Cerebellar nuclear complex (tissue), 1 donor: ENCODE results near the gene TDP2.
"Not testable (repeated sequence)": the region's sequence is repeated elsewhere in the genome, so short reads cannot be mapped to it uniquely, and the experiment has no call there.

Experiments used
- DNase-seq, 2 experiments: peaks; one replicate each; lab custom pipeline; 2025; lab: John Stamatoyannopoulos, UW

TDP2 gene

GRCh38 chr6:24680582-24680981, 13.9 kb upstream of the TDP2 start:
- DNase-seq: no peak

DNA sequence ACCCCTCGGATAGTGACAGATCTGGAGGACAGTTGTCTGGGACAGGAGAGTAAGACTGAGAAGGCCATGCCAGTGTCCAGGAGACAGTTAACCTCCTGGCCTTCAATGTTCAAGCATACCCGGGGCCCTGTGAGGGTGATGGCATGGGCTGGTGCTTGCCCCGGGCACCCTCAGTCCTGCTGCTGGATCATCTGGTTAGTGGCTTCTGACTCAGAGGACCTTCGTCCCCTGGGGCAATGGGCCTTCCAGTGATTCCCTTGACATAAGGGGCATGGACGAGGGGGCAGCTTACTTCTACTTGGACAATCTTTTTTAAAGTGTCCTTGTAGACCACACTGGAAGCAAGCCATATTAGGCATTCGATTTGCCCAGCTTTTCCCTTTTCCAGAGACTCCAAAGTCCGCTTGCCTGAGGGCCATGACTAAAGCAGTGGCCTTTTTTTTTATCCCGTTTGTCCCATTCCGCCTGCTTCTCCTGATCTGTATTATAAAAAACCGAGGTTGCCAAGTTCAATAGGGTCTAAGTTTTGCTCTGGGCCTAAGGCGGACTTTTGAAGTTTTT, 12.2 kb upstream of the TDP2 start:
- DNase-seq: not testable (repeated sequence)

DNA sequence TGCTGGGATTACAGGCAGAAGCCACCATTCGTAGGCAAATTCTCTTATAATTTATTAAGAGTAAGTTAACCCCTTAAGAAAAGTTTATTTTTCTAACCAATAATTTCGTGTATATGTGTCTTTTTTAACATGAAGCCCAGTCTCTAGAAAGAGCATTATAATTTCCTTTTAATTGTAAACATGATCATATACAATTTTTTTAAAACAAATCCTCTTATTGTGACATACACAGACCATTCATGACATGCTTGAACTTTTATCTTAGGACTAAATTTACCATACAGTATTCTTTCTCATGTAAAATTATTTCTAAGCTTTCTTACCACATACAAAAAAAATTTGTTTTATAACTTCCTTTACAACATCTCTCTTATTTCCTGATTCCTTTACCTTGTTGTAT, 6.9 kb upstream of the TDP2 start:
- DNase-seq: no peak

GRCh38 chr6:24672620-24673182, 6.0 kb upstream of the TDP2 start:
- no peak for DNase-seq

DNA sequence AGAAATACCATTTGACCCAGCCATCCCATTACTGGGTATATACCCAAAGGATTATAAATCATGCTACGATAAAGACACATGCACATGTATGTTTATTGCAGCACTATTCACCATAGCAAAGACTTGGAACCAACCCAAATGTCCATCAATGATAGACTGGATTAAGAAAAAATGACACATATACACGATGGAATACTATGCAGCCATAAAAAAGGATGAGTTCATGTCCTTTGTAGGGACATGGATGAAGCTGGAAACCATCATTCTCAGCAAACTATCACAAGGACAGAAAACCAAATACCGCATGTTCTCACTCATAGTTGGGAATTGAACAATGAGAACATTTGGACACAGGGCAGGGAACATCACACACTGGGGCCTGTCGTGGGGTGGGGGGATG, 4.4 kb upstream of the TDP2 start:
- not testable (repeated sequence) for DNase-seq

DNA sequence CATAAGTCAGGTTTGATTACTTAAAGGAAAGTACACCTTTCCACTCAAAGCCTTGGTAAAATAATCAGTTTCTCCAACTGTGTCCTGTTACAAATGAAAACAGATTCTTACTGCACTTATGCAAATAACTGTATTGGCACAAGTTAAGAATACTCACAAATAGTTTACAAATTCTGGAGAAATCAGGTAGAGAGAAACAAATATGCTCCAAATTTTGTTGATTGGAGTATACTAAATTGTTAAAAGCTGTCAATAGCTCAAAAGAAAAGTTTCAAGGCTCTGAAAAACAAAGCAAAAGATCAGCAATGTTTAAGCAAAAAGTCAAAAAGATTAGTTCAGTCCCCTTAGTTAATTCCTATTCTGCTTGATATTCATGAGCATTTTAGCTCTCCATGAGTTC, 3.8 kb upstream of the TDP2 start:
- not testable (repeated sequence) for DNase-seq

- DNase-seq: no peak
Measured at GRCh38 chr6:24668997-24669361, 2.3 kb upstream of the TDP2 start.

DNA sequence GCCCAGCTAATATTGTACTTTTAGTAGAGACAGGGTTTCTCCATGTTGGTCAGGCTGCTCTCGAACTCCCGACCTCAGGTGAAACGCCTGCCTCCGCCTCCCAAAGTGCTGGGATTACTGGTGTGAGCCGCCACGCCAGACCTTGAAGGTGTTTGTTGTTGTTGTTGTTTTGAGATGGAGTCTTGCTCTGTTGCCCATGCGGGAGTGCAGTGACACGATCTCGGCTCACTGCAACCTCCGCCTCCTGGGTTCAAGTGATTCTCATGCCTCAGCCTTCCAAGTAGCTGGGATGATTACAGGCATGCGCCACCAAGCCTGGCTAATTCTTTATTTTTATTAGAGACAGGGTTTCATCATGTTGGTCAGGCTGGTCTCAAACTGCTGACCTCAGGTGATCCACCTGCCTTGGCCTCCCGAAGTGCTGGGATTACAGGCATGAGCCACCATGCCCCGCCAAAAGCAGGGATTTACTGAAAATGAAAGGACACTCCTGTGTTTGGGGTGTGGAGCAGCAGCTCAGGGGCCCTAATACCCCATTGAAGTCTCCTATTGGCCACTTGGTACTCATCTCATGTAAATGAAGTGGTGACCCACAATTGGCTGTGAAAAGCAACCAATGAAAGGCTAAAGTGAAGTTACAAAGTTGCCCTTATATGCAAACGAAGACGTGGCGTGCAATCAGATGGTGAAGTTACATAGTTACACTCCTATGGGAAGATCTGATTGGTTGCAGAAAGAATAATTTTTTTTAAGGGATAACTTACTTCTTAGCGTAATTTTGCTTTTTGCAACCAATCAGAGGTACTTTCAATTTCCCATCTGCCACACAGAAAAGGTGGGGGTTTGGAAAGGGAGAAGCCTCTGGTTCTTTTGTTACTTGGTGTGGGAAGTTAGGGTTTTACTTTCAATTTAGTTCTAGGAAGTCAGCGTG, 1.6 kb upstream of the TDP2 start:
- not testable (repeated sequence) for DNase-seq

GRCh38 chr6:24667378-24667803, 692 bp upstream of the TDP2 start:
- DNase-seq: no peak

- peak in 1 of 2 experiments; percentile 43 for DNase-seq
Measured at GRCh38 chr6:24666097-24666640, 530 bp downstream of the TDP2 start.

DNA sequence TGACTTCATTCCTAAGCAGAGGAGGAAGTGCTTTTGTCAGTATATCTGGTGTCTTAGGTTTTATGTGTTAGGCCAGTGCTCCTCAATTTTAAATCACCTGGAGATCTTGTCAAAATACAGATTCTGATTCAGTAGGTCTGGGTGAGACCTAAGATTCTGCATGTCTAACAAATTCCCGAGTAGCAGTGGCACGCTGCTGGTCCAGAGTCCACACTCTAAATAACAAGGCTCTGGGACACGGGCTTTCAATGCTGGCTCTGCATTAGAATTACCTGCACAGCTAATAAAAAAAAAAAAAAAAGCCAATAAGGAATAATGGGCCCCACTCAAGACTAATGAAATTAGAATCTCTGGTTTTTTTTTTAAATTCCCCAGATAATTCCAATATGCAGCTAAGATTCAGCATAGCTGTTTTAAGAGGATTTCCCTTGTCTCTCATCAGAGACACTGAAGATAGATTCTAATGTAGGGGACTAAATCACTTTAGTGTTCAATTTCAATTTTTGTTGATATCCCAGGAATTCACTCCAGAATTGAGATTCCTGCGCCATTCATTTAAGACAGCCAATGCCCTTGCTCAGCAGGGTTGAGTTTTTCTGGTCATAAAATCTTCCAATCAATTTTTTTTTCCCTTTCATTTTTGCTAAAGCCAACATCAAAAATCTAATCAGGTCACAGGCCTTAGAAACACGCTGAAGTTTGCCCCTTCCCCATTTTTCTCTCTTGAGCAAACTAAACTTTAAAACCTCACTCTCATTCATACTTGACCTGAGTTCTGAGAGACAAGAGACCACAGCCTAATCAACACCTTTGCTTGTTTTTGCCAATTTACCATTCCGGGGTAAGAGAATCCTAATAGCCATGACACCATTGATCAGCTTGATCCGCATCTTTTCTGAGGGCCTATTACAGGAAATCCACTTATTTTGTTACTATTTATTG, 2.4 kb downstream of the TDP2 start:
- DNase-seq: no peak

GRCh38 chr6:24663189-24663588, 3.5 kb downstream of the TDP2 start:
- DNase-seq: no peak

DNA sequence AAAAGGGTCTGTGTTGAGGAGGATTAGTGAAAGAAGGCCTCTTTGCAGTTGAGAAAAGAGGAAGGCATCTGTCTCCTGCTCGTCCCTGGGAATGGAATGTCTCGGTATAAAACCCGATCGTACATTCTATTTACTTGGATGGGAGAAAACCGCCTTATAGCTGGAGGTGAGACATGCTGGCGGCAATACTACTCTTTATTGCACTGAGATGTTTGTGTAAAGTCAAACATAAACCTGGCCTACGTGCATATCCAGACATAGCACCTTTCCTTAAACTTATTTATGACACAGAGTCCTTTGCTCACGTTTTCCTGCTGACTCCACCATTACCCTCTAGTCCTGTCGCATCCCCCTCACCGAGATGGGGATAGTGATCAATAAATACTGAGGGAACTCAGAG, 4.5 kb downstream of the TDP2 start:
- DNase-seq: no peak

DNA sequence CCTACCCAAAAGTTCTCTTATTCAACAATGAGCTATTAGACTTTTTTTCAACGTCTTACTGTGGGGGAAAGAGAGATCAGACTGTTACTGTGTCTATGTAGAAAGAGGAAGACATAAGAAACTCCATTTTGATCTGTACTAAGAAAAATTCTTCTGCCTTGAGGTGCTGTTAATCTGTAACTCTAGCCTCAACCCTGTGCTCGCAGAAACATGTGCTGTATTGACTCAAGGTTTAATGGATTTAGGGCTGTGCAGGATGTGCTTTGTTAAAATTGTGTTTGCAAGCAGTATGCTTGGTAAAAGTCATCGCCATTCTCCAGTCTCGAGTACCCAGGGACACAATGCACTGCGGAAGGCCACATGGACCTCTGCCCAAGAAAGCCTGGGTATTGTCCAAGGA, 4.9 kb downstream of the TDP2 start:
- DNase-seq: not testable (repeated sequence)

DNA sequence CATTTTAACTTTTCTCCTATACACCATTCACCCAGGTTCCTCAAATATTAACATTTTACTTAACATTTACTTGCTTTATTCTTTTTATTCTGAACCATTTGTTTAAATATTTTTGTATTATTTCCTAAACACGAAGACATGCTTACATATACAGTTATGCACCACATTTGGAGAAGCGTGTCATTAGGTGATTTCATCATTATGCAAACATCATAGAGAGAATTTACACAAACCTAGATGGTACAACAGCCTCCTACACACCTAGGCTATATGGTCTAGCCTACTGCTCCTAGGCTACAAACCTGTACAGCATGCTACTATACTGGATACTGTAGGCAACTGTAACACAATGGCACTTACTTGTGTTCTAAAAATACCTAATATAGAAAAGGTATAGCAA, 6.6 kb downstream of the TDP2 start:
- no peak for DNase-seq

DNA sequence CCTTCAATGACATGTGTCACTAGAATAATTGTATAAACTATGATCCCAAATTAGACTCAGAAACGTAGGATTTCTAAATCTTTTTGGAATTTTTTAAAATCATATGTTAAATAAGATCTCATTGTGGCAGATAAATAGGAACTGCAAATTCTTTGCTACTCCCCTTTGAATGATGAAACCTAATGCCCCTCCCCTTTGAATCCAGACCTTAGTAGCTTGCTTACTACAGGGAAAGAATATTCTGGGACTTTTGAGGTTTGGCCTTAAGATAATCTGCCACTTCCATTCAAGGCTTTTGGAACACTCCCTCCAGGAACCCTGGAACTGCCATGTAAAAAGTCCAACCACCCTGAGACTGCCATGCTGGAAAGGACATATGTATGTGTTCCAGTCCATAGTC, 7.1 kb downstream of the TDP2 start:
- no peak for DNase-seq

DNA sequence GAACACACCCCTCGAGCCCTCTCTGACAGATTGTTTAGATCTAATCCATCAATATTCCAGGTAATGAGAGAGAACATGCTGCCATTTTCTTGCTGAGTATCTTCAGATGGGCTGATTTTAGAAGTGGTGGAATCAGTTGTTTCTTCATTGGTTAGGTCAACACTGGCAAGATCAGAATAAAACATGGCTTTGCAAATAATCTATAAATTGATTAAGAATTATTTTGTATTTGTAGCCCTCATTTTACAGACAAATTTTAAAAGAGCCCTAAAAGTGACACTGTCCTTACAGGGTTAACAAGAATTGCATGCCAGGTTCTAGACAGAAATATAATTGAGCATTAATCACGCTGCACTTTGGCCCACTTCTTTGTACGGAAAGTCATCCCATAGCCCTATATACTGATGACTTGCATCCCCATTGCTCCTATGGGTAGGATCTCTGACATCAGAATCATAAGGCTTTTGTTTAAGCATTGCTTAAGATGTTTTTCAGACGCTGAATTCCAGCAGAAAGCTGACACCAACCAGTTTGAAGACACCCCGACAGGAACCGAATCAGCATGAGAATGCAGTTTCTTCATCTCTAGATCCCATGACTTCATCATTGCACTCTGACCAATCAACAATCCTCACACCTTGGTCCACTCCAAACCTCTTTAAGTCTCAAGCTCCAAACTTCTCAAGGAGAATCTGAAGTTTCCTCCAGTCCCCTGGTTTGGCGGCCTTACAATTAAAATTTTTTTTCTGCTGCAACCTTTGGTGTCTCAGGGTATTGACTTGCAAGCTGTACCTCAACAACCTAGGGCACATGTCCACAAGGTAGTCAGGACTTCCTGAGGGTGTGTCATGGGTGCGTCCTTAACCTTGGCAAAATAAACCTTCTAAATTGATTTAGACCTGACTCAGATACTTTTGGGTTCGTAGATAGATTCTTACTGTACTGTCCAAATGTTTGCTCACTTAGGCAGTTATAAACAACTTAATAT, 7.8 kb downstream of the TDP2 start:
- DNase-seq: no peak

GRCh38 chr6:24655215-24655614, 11.5 kb downstream of the TDP2 start:
- DNase-seq: no peak

- DNase-seq: no peak
Measured at GRCh38 chr6:24650365-24650764, 16.3 kb downstream of the TDP2 start.

DNA sequence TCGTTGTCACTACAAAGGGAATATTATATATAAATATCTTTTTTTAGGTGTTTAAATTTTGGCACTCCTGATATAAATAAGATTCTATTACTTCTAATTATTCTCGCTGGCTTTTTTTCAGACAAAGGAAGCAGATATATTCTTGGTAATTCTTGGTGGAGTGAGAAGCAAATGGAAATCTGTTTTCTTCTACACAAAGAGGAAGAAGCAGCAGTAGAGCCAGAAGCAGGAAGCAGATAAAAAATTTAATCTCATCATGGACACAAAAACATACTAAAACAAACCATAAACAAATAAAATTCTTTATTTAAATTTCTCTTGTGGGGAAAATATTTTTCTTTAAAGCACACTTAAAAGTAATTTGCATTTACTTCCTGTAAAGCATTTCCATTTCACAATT, 17.0 kb downstream of the TDP2 start:
- no peak for DNase-seq

DNA sequence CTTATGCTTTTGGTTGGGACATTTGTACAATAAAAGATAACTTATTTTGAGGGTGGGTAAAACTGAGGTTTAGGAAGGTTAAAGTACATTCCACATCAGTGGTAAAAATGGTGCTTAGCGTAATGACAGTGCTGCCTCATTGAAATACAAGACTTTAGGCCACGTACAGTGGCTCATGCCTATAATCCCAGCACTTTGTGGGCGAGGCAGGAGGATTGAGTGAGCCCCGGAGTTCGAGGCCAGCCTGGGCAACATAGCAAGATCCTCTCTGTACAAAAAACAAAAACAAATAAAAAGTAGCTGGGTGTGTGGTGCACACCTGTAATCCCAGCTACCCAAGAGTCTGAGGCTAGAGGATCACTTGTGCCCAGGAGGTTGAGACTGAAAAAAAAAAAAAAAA, 18.4 kb downstream of the TDP2 start:
- no peak for DNase-seq
